K562 (cell line): ENCODE measurements around the gene TMEM181. TPM values are rescaled to one million over a fixed set of nuclear protein-coding genes. Genes with fewer than 3 reads are reported as not detected.

Experiments
- ATAC-seq: fragments of 200-7000 bp; cut with Tn5 transposase; 3 replicates; pipeline ENCODE4 v1.9.1; 2020; ENCODE audit warnings: moderate library complexity
- BruUV-seq: library from RNA; stranded (reverse); fragments of 400-500 nt; replicated peaks from 2 replicates; lab custom pipeline; 2021; lab: Mats Ljungman, UMichigan
- CTCF ChIA-PET: fragments of 300-600 bp; formaldehyde crosslinking; extraction: SDS; loops from one replicate; lab custom pipeline; 2021; ENCODE audit warnings: low intra/inter-chr PET ratio; lab: Yijun Ruan, JAX
- POLR2A ChIA-PET: fragments of 300-600, 350-650 bp; sonication (Branson Sonifier 250); formaldehyde crosslinking; extraction: SDS; loops from one replicate; lab custom pipeline; 2021; ENCODE audit warnings: antibody characterized with exemption, inconsistent platforms; lab: Yijun Ruan, JAX
- DNase-seq, 4 experiments: peaks; one replicate each; pipeline versions ENCODE4 v3.0.0 to v3.0.0-alpha.2; 2011 to 2018; ENCODE audit warnings: low spot score in 3 of 4, mixed read lengths in 3 of 4; ENCODE audit errors: extremely low read depth in 1 of 4
- FAIRE-seq: peaks from 2 replicates; lab custom pipeline; 2011; peaks lifted over from hg19 to GRCh38; lab: Jason Lieb, UNC
- H2AFZ ChIP-seq: 2 replicates; pipeline ENCODE4 v1.6.0; 2011; ENCODE audit warnings: low read depth, low read length, control low read depth, inconsistent platforms
- H3K27ac ChIP-seq: fragments of 200-600 bp; 3 replicates; pipeline ENCODE4 v1.8.0; 2011; ENCODE audit warnings: low read depth, mild to moderate bottlenecking, control low read depth, inconsistent platforms, low read length, moderate library complexity, mixed read lengths; ENCODE audit errors: extremely low read depth
- H3K27me3 ChIP-seq, 2 experiments: fragments of 300-600 bp in 1 of 2; 2 replicates in 1 of 2; 3 replicates in 1 of 2; pipeline versions ENCODE4 v1.6.0 to v1.8.0; 2011; ENCODE audit warnings: inconsistent platforms in 2 of 2, low read length in 2 of 2, mild to moderate bottlenecking in 1 of 2, mixed read lengths in 1 of 2, moderate library complexity in 1 of 2; ENCODE audit not compliant: control insufficient read depth in 2 of 2, insufficient read depth in 2 of 2
- H3K36me3 ChIP-seq: fragments of 300-600 bp; 3 replicates; pipeline ENCODE4 v1.8.0; 2011; ENCODE audit warnings: mild to moderate bottlenecking, low read length, inconsistent platforms; ENCODE audit not compliant: control insufficient read depth, insufficient read depth
- H3K4me1 ChIP-seq, 2 experiments: fragments of 200-600 bp in 1 of 2; replicated peaks in 1 of 2; 2 replicates in 1 of 2; 3 replicates in 1 of 2; pipeline versions ENCODE4 v1.5.1 to v1.8.0; 2011; ENCODE audit warnings: inconsistent platforms in 2 of 2, low read length in 2 of 2, mild to moderate bottlenecking in 1 of 2, mixed read lengths in 1 of 2, moderate library complexity in 1 of 2; ENCODE audit not compliant: control insufficient read depth in 2 of 2, insufficient read depth in 2 of 2
- H3K4me2 ChIP-seq: 2 replicates; pipeline ENCODE4 v1.6.1; 2011; ENCODE audit warnings: low read length, control low read depth, inconsistent platforms, mixed read lengths; ENCODE audit not compliant: insufficient read depth
- H3K4me3 ChIP-seq: fragments of 200-600 bp; sonication (generic), shearing (Covaris generic); 2 replicates; pipeline ENCODE4 v1.5.1; 2016; ENCODE audit warnings: control low read depth, inconsistent platforms
- H3K79me2 ChIP-seq: fragments of 200-600 bp; 3 replicates; pipeline ENCODE4 v1.8.0; 2011; ENCODE audit warnings: low read length, inconsistent platforms; ENCODE audit not compliant: control insufficient read depth, insufficient read depth
- H3K9ac ChIP-seq, 2 experiments: 2 replicates each; pipeline versions ENCODE4 v1.6.0 to v1.6.1; 2011; ENCODE audit warnings: low read depth in 2 of 2, low read length in 2 of 2, control low read depth in 1 of 2, inconsistent platforms in 1 of 2, mild to moderate bottlenecking in 1 of 2, mixed read lengths in 1 of 2; ENCODE audit not compliant: insufficient read depth in 1 of 2
- H3K9me1 ChIP-seq: one replicate; pipeline ENCODE4 v1.6.0; 2011; ENCODE audit warnings: inconsistent platforms, mild to moderate bottlenecking, low read length, moderate library complexity; ENCODE audit not compliant: control insufficient read depth, insufficient read depth
- H3K9me3 ChIP-seq: replicated peaks from 2 replicates; pipeline ENCODE4 v1.5.1; 2011; ENCODE audit warnings: low read depth, low read length, inconsistent platforms; ENCODE audit not compliant: control insufficient read depth, insufficient read depth
- H4K20me1 ChIP-seq: replicated peaks from 2 replicates; pipeline ENCODE4 v1.6.1; 2011; ENCODE audit warnings: low read length, inconsistent platforms, mixed read lengths; ENCODE audit not compliant: control insufficient read depth, insufficient read depth
- FOXK2 ChIP-seq, 2 experiments: fragments of 450-650 bp; IDR thresholded peaks in 1 of 2; conservative IDR thresholded peaks in 1 of 2; 2 replicates each; pipeline ENCODE4 v1.6.1; 2016; ENCODE audit warnings: low read depth in 2 of 2, mild to moderate bottlenecking in 1 of 2
- MAFG ChIP-seq: fragments of 450-650 bp; conservative IDR thresholded peaks from 2 replicates; pipeline ENCODE4 v1.6.1; 2016; ENCODE audit warnings: missing genetic modification characterization, missing compliant biosample characterization
- MTA3 ChIP-seq: fragments of 450-650 bp; formaldehyde crosslinking; IDR thresholded peaks from 2 replicates; pipeline ENCODE4 v1.6.1; 2017; ENCODE audit warnings: mild to moderate bottlenecking, borderline replicate concordance
- NR4A1 ChIP-seq, 2 experiments: fragments of 250-450 bp in 1 of 2; fragments of 450-650 bp in 1 of 2; sonication (Bioruptor Pico) in 1 of 2; IDR thresholded peaks; 2 replicates each; pipeline versions ENCODE4 v1.4.0 to v1.6.1; 2016 to 2020; ENCODE audit warnings: mild to moderate bottlenecking in 2 of 2, missing compliant biosample characterization in 1 of 2, missing genetic modification characterization in 1 of 2, moderate library complexity in 1 of 2
- ZNF785 ChIP-seq: fragments of 250-450 bp; sonication (Bioruptor Pico); IDR thresholded peaks from 2 replicates; pipeline ENCODE4 v1.4.0; 2020; ENCODE audit warnings: mild to moderate bottlenecking
- WGBS: fragments of 100-300 bp; shearing (Covaris generic); methylation state at CpG from one replicate; pipeline ENCODE4 v1.1.6; 2016; ENCODE audit warnings: low coverage, mixed read lengths; ENCODE audit not compliant: insufficient coverage; ENCODE audit errors: missing lambda C conversion rate; 5-methylcytosine and 5-hydroxymethylcytosine counted together
- in situ Hi-C: fragments of 300-500 bp; cut with MboI; formaldehyde crosslinking; loops from 4 replicates; pipeline ENCODE4 v1.15.0; 2018; ENCODE audit warnings: inconsistent platforms, mixed read lengths
- intact Hi-C: fragments of 100-400 bp; cut with micrococcal nuclease; formaldehyde crosslinking; loops from 2 replicates; pipeline ENCODE4 v1.14.2; 2022
- polyA plus RNA-seq, 8 experiments: library from polyadenylated mRNA; depleted of rRNA in 4 of 8; stranded (reverse) in 5 of 8; unstranded in 3 of 8; fragments of >200 nt; fragmentation: Nextera tagmentation in 2 of 8; fragmentation: Illumina TruSeq in 1 of 8; extraction: Ambion mirVana in 2 of 8; extraction: Trizol in 1 of 8; gene quantifications; 2 replicates each; pipeline versions ENCODE4 v1.2.1 to v1.2.3, GENCODE V29; 2011 to 2014; ENCODE audit warnings: inconsistent platforms in 1 of 8, missing spikeins in 1 of 8
- total RNA-seq, 7 experiments: library from RNA; depleted of rRNA in 6 of 7; stranded (reverse); fragments of >200 nt in 6 of 7; fragmentation: Illumina TruSeq in 2 of 7; extraction: Trizol in 2 of 7; gene quantifications; 2 replicates each; pipeline versions ENCODE4 v1.2.1 to v1.2.3, GENCODE V29; 2011 to 2021; ENCODE audit warnings: low replicate concordance in 1 of 7
- TF ChIP-seq, protein P1 (sequence below): IDR thresholded peaks from 2 replicates; pipeline ENCODE4 v1.6.1; 2012; ENCODE audit warnings: low read depth, low read length, improper control_type of control experiment, borderline replicate concordance
- TF ChIP-seq, protein P2 (sequence below): fragments of 450-650 bp; IDR thresholded peaks from 2 replicates; pipeline ENCODE4 v1.6.1; 2016; ENCODE audit warnings: low read depth, mild to moderate bottlenecking, moderate library complexity
- TF ChIP-seq, protein P3 (sequence below): fragments of 450-650 bp; formaldehyde crosslinking; IDR thresholded peaks from 2 replicates; pipeline ENCODE4 v1.4.0; 2020; ENCODE audit warnings: mild to moderate bottlenecking, moderate library complexity

TMEM181 gene
- total and polyA plus RNA-seq, 9 of the 15 experiments (the other 6 are each of a cell fraction or from before 2014, with no cell fraction given) = 5.6 to 27.2 (median 19.9) TPM

DNA sequence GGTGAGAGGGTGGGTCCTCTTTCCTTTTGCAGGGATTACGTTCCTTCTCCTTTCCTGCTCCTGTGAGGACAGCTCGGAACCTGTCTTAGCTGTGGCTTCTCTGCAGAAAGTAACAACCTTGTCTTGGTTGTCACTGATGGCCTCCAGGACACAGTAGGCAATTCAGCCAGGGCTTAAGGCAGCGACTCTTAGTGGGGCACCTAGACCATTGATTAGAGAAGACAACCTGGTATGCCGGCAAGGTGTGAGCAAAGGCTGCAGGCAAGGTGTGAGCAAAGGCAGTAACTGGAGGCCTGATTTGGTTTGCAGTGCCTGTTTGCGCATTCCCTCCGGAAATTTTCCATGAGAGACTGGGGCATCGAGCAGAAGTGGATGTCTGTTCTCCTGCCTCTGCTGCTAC, 47.0 kb downstream of the TMEM181 start:
- DNase-seq (no peak), FAIRE-seq (no peak), ATAC-seq (no peak)
- POLR2A ChIA-PET = no interaction called here
- in situ Hi-C loops (no loop called here), intact Hi-C loops (no loop called here)
- Histone ChIP-seq H3K36me3 (peaks cover 96% of the 10 kb centered on the region), H3K9me3 (no peaks in the 10 kb centered on the region), H4K20me1 (no peaks in the 10 kb centered on the region), H3K4me2 (no peak overlapping the region), H3K9me1 (no peaks in the 10 kb centered on the region), H3K79me2 (peaks cover 4% of the 10 kb centered on the region; the same call in 1 of the 3 replicates), H3K4me1 (peaks cover 0 to 4% of the 10 kb centered on the region in 2 experiments; a peak in 1 of 5 replicates), H3K27ac (no peak overlapping the region), H3K4me3 (no peak overlapping the region), H2AFZ (no peak overlapping the region), H3K9ac (no peak overlapping the region), H3K27me3 (no peaks in the 10 kb centered on the region)
- 96% methylated on average over 7 of the region's 7 CpGs for WGBS
- CTCF ChIA-PET = interaction anchor here (0.8 to 1.2 kb wide), 2 partner anchors 386 to 393 kb away, joined by 3 read pairs; no protein-coding TSS in a partner anchor
- TF ChIP-seq, protein P1, sequence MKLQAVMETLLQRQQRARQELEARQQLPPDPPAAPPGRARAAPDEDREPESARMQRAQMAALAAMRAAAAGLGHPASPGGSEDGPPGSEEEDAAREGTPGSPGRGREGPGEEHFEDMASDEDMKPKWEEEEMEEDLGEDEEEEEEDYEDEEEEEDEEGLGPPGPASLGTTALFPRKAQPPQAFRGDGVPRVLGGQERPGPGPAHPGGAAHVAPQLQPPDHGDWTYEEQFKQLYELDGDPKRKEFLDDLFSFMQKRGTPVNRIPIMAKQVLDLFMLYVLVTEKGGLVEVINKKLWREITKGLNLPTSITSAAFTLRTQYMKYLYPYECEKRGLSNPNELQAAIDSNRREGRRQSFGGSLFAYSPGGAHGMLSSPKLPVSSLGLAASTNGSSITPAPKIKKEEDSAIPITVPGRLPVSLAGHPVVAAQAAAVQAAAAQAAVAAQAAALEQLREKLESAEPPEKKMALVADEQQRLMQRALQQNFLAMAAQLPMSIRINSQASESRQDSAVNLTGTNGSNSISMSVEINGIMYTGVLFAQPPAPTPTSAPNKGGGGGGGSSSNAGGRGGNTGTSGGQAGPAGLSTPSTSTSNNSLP = no peak
- TF ChIP-seq NR4A1 (CRISPR knock-in tag; IDR thresholded peaks at IDR 0.05) = no peak
- TF ChIP-seq NR4A1 (tag; IDR thresholded peaks at IDR 0.05) = no peak
- no peak for TF ChIP-seq FOXK2 (conservative IDR thresholded peaks at IDR 0.05 in 1 of 2, IDR thresholded peaks at IDR 0.05 in 1 of 2; ENCODE audit: low read depth in 2 of 2)
- no peak for TF ChIP-seq MAFG (tag)
- TF ChIP-seq, protein P2, sequence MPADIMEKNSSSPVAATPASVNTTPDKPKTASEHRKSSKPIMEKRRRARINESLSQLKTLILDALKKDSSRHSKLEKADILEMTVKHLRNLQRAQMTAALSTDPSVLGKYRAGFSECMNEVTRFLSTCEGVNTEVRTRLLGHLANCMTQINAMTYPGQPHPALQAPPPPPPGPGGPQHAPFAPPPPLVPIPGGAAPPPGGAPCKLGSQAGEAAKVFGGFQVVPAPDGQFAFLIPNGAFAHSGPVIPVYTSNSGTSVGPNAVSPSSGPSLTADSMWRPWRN = no peak
- TF ChIP-seq MTA3 = no peak
- TF ChIP-seq, protein P3, sequence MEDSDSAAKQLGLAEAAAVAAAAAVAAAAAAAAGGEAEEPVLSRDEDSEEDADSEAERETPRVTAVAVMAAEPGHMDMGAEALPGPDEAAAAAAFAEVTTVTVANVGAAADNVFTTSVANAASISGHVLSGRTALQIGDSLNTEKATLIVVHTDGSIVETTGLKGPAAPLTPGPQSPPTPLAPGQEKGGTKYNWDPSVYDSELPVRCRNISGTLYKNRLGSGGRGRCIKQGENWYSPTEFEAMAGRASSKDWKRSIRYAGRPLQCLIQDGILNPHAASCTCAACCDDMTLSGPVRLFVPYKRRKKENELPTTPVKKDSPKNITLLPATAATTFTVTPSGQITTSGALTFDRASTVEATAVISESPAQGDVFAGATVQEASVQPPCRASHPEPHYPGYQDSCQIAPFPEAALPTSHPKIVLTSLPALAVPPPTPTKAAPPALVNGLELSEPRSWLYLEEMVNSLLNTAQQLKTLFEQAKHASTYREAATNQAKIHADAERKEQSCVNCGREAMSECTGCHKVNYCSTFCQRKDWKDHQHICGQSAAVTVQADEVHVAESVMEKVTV (CRISPR knock-in tag) = no peak
- TF ChIP-seq ZNF785 = no peak
- BruUV-seq = no TSS peak
